ENCODE data around the gene MTMR4. TPM values are rescaled to one million over a fixed set of nuclear protein-coding genes. Genes with fewer than 3 reads are reported as not detected.

The MTMR4 gene
- total and polyA plus RNA-seq, 4 donors: 17.2 to 70.1 (median 29.9) TPM

DNA sequence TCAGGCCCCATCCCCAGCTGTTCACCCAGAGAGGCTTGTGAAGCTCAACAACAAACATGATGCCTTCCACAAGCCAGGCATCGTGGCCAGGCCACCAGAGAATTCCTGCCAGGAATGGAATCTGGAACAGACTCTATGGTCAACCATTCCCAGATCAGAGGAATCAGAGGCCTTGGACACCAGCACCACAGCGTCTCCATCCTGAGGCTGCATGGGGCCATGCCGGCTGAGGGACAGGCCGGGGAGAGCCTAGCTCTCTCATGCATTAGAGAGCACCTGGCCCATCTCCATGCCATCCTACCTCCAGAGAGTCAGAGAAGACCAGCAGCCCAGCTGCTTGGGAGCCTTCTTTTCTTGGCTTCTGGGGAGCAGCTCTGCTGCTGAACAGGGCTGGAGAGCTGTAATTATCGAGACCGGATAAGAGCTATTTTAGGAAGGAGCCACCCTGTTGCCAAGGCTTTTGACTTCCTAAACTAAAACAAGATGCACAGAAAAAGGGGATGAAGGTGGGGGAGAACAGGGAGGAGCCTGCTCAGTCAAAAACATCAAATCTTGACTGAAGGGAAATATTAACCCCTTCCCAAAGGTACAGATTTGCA lies 24.5 kb upstream of the MTMR4 start:
- TF ChIP-seq EGR1 (IDR thresholded peaks at IDR 0.05; ENCODE audit: low read depth in 2 of 2): no peak
- TF ChIP-seq TAF1 (conservative IDR thresholded peaks at IDR 0.05): no peak
- no peak for TF ChIP-seq ZBTB33 (IDR thresholded peaks at IDR 0.05)
- TF ChIP-seq, protein P1, sequence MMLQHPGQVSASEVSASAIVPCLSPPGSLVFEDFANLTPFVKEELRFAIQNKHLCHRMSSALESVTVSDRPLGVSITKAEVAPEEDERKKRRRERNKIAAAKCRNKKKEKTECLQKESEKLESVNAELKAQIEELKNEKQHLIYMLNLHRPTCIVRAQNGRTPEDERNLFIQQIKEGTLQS (IDR thresholded peaks at IDR 0.05): no peak
- no peak for TF ChIP-seq HNF4G (IDR thresholded peaks at IDR 0.05)
- no peak for TF ChIP-seq FOXA1 (IDR thresholded peaks at IDR 0.05)
- TF ChIP-seq YY1 (IDR thresholded peaks at IDR 0.05): no peak
- TF ChIP-seq REST (IDR thresholded peaks at IDR 0.05): no peak
- TF ChIP-seq RAD21 (IDR thresholded peaks at IDR 0.05): no peak
- TF ChIP-seq GABPA (IDR thresholded peaks at IDR 0.05 in 1 of 2, conservative IDR thresholded peaks at IDR 0.05 in 1 of 2): no peak
- TF ChIP-seq RXRA (IDR thresholded peaks at IDR 0.05): no peak
- Histone ChIP-seq H3K4me3 (ENCODE audit: low read depth in 1 of 3, low read length in 3 of 3) (no peak overlapping the region), H3K4me1 (ENCODE audit: control insufficient read depth in 4 of 4, insufficient read depth in 4 of 4, low read length in 3 of 4) (peaks cover 8 to 15% (median 11%) of the 10 kb centered on the region in 4 donors), H3K36me3 (ENCODE audit: control insufficient read depth in 4 of 4, insufficient read depth in 3 of 4, low read depth in 1 of 4, low read length in 3 of 4) (no peaks in the 10 kb centered on the region), H3K27ac (ENCODE audit: low read depth in 1 of 2, low read length in 2 of 2) (no peak overlapping the region), H3K9me3 (ENCODE audit: control insufficient read depth in 4 of 4, low read length in 3 of 4) (no peaks in the 10 kb centered on the region), H3K27me3 (ENCODE audit: control insufficient read depth in 4 of 4, insufficient read depth in 4 of 4, low read length in 3 of 4) (no peaks in the 10 kb centered on the region), H3K9ac (ENCODE audit: low read depth in 1 of 2, low read length in 2 of 2) (no peak overlapping the region)
- DNase-seq (ENCODE audit: low spot score): no peak
- 77% methylated on average over 6 of the region's 6 CpGs for WGBS

DNA sequence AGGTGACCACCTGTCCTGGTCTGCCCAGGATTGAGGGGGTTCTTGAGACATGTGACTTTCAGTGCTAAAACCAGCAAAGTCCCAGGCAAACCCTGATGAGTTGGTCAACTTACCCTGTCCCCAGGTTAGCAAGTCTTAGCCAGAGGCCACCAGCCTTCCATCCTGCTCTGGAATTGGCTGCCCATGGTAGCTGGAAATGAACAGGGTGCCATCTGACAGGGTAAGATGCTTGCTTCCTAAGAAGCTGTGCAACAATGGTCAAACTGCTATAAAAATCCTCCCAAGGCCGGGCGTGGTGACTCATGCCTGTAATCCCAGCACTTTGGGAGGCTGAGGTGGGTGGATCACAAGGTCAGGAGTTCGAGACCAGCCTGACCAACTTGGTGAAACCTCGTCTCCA lies 22.8 kb upstream of the MTMR4 start:
- no peak for DNase-seq (ENCODE audit: low spot score)
- no peaks in the 10 kb centered on the region for H3K27me3 ChIP-seq (ENCODE audit: control insufficient read depth in 4 of 4, insufficient read depth in 4 of 4, low read length in 3 of 4)
- peaks cover 11 to 21% (median 16%) of the 10 kb centered on the region in 4 donors for H3K4me1 ChIP-seq (ENCODE audit: control insufficient read depth in 4 of 4, insufficient read depth in 4 of 4, low read length in 3 of 4)
- no peak overlapping the region for H3K9ac ChIP-seq (ENCODE audit: low read depth in 1 of 2, low read length in 2 of 2)
- no peak overlapping the region for H3K27ac ChIP-seq (ENCODE audit: low read depth in 1 of 2, low read length in 2 of 2)
- H3K4me3 ChIP-seq (ENCODE audit: low read depth in 1 of 3, low read length in 3 of 3): no peak overlapping the region
- H3K36me3 ChIP-seq (ENCODE audit: control insufficient read depth in 4 of 4, insufficient read depth in 3 of 4, low read depth in 1 of 4, low read length in 3 of 4): no peaks in the 10 kb centered on the region
- WGBS: 87% methylated on average over 4 of the region's 4 CpGs
- no peak for TF ChIP-seq FOXA1 (IDR thresholded peaks at IDR 0.05)
- no peak for TF ChIP-seq RXRA (IDR thresholded peaks at IDR 0.05)
- TF ChIP-seq SP1 (IDR thresholded peaks at IDR 0.05): no peak
- TF ChIP-seq, protein P2, sequence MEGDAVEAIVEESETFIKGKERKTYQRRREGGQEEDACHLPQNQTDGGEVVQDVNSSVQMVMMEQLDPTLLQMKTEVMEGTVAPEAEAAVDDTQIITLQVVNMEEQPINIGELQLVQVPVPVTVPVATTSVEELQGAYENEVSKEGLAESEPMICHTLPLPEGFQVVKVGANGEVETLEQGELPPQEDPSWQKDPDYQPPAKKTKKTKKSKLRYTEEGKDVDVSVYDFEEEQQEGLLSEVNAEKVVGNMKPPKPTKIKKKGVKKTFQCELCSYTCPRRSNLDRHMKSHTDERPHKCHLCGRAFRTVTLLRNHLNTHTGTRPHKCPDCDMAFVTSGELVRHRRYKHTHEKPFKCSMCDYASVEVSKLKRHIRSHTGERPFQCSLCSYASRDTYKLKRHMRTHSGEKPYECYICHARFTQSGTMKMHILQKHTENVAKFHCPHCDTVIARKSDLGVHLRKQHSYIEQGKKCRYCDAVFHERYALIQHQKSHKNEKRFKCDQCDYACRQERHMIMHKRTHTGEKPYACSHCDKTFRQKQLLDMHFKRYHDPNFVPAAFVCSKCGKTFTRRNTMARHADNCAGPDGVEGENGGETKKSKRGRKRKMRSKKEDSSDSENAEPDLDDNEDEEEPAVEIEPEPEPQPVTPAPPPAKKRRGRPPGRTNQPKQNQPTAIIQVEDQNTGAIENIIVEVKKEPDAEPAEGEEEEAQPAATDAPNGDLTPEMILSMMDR (IDR thresholded peaks at IDR 0.05; ENCODE audit: low read depth, low read length, missing input control): no peak
- no peak for TF ChIP-seq JUND (IDR thresholded peaks at IDR 0.05)
- no peak for TF ChIP-seq EGR1 (IDR thresholded peaks at IDR 0.05; ENCODE audit: low read depth in 2 of 2)
- TF ChIP-seq, protein P3, sequence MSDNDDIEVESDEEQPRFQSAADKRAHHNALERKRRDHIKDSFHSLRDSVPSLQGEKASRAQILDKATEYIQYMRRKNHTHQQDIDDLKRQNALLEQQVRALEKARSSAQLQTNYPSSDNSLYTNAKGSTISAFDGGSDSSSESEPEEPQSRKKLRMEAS (IDR thresholded peaks at IDR 0.05): no peak
- no peak for TF ChIP-seq TAF1 (conservative IDR thresholded peaks at IDR 0.05)
- TF ChIP-seq RAD21 (IDR thresholded peaks at IDR 0.05): no peak
- no peak for TF ChIP-seq NR2F2 (IDR thresholded peaks at IDR 0.05)
- no peak for TF ChIP-seq ZBTB33 (IDR thresholded peaks at IDR 0.05)
- TF ChIP-seq HNF4G (IDR thresholded peaks at IDR 0.05): no peak
- no peak for TF ChIP-seq REST (IDR thresholded peaks at IDR 0.05)
- TF ChIP-seq GABPA (IDR thresholded peaks at IDR 0.05 in 1 of 2, conservative IDR thresholded peaks at IDR 0.05 in 1 of 2): no peak
- TF ChIP-seq YY1 (IDR thresholded peaks at IDR 0.05): no peak
- TF ChIP-seq HNF4A (conservative IDR thresholded peaks at IDR 0.05): no peak
- no peak for TF ChIP-seq FOXA2 (IDR thresholded peaks at IDR 0.05)
- no peaks in the 10 kb centered on the region for H3K9me3 ChIP-seq (ENCODE audit: control insufficient read depth in 4 of 4, low read length in 3 of 4)
